Ovary (tissue), 3 donors: ENCODE measurements around the gene TSPAN31.

Experiments
- EP300 ChIP-seq: sonication (generic); formaldehyde crosslinking; IDR thresholded peaks from one replicate; pipeline ENCODE4 v1.6.1; 2017; ENCODE audit warnings: antibody characterized with exemption
- POLR2A ChIP-seq: fragments of 450-650 bp; IDR thresholded peaks from one replicate; pipeline ENCODE4 v1.6.1; 2017; ENCODE audit warnings: antibody characterized with exemption, mild to moderate bottlenecking, moderate library complexity
- TF ChIP-seq, protein P1 (sequence below), 3 donors: fragments of 450-650 bp in 2 of 3; fragments of 200-600 bp in 1 of 3; IDR thresholded peaks; one replicate each; pipeline versions ENCODE4 v1.5.1 to v1.8.0; 2016 to 2022; ENCODE audit warnings: antibody characterized with exemption in 3 of 3, mild to moderate bottlenecking in 1 of 3
- donor health status: DM: no; HTN: no; CAD: no.

GRCh38 chr12:57732726-57733593 is 11.9 kb upstream of the TSPAN31 start:
- TF ChIP-seq, protein P1, sequence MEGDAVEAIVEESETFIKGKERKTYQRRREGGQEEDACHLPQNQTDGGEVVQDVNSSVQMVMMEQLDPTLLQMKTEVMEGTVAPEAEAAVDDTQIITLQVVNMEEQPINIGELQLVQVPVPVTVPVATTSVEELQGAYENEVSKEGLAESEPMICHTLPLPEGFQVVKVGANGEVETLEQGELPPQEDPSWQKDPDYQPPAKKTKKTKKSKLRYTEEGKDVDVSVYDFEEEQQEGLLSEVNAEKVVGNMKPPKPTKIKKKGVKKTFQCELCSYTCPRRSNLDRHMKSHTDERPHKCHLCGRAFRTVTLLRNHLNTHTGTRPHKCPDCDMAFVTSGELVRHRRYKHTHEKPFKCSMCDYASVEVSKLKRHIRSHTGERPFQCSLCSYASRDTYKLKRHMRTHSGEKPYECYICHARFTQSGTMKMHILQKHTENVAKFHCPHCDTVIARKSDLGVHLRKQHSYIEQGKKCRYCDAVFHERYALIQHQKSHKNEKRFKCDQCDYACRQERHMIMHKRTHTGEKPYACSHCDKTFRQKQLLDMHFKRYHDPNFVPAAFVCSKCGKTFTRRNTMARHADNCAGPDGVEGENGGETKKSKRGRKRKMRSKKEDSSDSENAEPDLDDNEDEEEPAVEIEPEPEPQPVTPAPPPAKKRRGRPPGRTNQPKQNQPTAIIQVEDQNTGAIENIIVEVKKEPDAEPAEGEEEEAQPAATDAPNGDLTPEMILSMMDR (IDR thresholded peaks at IDR 0.05) = no peak
- no peak for TF ChIP-seq EP300
- TF ChIP-seq POLR2A = no peak
